Stimulated activated CD8-positive, alpha-beta memory T cell treated with anti-CD3 and anti-CD28 coated beads, Interleukin-15, amount 100 ng/mL, for 24 hours (primary cell): Measurements from ENCODE around the gene PM20D2.

Experiments used
- DNase-seq: peaks from one replicate; pipeline ENCODE4 v3.0.0-alpha.2; 2020; ENCODE audit warnings: low read depth

PM20D2 gene

DNA sequence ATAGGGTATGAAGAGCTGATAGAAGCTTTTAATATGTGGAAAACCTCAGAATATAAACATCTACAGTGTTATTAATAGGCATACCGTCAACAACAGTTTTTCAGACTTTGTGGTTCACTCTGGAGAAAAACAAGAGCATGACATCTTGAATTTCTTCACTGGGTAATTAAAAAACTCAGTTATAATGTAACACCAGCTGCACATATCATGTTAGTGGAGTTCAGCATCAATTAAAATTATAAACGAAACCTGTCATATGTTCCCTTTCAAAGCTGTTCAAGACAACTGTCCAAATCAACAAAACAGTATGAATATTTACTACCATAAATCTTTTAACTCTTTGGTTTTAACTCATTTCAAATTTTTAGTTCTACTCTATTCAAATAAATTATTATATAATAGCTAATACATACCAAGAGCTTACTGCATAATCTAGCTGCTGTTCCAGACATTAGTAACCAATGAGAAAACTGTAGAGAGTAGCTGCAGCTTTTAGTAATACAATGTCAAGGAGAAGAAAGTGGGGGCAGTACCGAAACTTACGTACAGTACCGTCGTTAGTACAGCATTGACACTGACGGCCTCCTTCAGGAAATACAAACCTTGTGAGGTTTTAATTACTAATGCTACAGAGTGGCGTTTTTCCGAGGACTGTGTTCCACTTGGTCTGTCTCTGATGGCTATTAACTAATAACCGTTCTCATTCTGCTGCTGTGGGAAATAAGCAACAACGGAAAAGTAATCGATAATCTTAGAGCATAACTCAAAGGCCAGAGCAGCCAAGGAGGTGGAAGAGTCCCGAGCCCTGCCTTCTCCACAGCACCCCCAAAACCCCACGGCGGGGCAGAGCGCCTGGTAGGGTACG, 532 bp upstream of the PM20D2 start:
- DNase-seq, result no peak

DNA sequence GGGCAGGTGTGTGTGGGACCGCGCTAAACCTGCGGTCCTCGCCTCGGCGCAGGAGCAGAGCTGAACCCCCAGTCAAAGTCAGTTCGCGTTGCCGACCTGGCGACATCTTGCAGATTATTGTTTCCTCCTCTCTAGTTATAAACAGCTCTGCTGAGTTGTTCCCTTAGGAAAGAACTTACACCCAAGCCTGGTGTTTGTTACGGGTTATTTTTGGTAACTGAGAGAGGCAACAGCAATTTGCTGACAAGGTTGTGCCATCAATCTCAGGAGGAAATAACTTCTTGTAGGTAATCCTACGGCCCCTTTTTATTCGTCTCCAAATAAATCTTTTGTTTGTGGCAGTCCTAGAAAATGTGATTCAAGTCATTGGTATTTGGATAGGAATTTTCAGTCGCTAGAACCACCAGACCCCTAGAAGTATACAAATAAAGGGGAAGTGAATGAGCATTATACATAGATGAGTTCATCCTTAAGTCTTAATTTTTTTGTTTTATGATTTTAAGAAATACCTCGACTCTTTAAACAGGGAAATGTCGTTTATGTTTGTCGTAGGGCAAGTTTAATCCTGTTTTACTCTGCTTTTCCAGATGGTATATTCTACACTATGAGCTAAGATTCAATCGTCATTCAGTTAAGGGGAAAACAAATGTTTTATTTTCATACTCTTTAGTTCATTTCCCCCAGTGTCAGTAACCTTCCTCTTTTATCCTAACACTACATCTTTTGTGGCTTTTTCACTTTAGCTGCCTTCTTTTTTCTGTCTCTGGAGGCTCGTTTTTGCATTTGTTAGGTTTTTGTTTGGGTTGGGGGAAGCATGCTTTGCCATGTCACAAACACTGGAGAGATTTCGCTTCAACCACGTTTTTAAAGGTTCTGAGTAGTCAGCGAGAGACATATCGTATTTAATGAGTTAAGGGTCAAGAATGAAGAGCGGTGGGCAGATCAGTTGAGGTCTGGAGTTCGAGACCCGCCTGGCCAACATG, 1.2 kb downstream of the PM20D2 start:
- no peak for DNase-seq

DNA sequence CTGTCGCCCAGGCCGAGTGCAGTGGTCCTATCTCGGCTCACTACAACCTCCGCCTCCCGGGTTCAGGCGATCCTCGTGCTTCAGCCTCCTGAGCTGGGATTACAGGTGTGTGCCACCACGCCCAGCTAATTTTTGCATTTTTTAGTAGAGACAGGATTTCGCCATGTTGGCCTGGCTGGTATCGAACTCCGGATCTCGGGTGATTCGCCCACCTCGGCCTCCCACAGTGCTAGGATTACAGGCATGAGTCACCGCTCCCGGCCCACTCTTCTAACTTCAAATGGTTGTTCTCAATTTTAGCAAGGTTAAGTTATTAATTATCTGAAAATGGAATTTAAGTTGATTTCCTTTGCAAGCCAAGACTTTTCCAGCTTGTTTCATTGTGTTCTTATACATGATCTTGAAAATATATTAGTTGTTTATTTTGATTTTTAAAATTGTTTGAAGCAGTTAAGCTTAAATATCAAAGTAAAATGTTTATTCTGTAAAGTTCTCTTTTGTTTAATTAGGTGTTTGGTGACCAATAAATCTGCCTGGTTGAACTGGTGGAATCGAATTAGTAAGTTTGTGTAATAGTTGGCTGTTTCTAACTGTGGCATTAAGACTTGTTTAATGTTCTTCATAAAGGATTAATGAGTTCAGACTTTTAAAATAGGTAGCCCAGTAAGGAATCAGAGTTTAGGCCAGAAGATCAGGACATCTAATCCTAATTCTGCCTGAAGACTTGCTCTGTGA, 2.3 kb downstream of the PM20D2 start:
- no peak for DNase-seq

DNA sequence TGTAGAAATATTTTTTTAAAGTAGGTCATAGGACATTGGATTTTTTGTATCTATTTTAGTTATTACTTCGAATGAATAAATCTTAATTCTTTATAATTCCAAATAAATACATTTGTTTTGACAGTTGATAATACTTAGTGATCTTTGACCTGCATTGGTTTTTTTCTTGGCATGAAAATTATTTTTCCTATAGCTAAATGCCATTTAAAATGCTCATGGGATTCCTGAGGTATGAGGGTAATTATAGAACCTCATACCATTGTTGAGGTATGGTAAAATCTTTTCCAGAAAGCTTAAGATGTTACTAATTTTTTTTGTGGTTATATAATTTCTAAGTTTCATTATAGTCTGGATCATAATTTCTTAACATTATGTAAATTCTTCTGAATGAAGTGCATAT, 8.3 kb downstream of the PM20D2 start:
- no peak for DNase-seq

DNA sequence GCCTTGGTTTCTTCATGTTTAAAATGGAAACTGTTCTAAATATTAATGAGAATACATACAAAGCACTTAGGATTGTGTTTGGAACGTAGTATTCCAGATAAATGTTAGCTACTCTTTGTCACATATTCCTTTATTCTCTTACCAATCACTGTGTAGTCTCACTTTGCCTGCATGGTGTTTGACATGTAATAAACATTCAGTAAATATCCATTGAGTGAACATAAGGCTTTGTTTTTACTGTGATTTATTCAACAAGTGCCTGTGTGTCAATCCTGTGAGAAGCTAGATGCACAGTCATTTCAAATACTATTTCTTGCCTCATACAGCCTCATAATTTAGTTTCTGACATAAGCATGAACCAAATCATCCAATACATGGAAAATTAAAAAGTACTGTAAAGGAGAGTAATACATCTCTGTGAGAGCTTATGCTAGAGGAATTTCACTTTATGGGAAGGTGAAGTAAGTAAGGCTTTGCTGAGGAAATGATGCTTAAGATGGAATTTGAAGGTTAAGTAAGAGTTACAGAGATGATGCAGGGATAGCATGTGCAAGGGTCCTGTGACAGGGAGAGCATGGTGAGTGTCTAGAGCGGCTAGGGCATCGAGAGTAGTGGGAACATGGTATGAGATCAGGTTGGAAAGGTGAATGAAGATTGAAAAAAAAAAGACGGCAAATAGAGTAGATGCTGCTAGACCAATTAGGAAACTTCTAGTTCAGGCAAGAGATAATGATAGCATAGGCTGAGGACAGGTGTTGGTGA, 14.7 kb downstream of the PM20D2 start:
- DNase-seq, result no peak

DNA sequence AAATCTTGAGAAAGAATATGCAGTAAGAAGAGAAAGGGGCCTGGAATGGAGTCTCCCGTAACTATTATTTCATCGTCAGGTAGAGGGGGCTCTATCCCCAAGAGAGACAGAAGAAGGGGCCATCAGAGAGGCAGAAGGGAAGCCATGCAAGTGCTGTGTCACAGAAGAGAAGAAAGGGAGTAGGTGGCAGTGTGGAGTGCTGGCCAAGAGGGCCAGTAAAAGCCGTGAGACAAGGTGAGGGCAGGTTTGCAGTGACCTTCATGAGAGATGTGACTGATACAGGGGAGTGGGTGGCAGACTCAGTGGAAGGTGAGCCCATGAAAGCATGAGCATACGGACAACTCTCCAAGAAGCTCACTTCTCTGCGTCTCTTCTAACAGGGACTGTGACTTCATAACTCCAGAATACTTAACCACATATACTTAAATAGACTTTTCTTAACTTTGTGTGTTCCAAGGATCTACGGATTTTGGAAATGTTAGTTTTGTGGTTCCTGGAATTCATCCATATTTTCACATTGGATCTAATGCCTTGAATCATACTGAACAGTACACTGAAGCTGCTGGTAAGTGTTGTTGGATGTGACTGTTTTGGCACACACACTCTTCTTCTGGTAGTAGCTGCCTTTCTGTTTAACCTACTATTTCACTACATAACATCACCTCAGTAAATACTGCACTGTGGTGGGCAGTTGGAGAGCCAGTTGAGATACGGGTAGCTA, 15.6 kb downstream of the PM20D2 start:
- no peak for DNase-seq

DNA sequence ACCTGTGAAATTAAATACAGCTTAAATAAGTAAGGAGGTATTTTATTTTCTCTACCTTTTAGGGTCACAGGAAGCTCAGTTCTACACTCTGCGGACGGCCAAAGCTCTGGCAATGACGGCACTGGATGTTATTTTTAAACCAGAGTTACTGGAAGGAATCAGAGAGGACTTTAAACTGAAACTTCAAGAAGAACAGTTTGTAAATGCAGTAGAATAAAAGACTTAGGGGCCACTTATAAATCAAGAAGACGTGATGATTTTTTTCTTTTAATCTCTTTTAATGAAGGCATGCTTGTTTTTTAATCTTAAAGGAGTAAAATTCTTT, 16.2 kb downstream of the PM20D2 start:
- no peak for DNase-seq

DNA sequence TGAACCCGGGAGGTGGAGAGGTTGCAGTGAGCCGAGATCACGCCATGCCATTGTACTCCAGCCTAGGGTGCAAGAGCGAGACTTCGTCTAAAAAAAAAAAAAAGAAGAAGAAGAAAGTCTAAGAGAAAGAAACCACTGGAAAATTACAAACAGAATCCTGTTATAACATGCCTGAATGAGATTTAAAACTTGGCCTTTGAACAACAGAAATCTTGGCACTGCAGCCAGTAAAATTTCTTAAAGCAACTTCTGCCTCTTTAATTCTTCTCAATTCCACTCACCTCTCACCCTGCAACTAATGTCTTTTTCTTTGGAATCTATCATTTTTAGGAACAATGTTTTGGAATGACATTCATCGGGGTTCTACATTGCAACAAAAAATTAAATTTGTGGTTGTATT, 26.3 kb downstream of the PM20D2 start:
- no peak for DNase-seq

DNA sequence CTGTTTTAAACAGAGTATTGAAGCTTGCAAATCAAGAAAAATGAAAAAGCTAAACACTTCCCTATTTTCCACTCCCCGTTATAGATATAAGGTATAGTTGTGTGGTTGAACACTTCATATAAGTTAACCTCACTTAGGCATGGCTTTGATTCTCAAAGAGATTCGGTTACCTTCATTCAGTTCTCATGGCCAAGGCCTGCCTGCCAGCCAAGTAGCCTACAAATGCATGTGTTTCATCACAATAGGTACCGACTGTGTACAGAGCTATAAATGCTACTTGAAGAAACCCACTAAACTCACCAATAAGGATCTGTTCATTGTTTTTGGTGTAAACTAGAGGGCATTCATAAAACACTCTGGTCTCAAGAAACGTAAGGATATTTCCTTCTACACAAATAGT, 27.8 kb downstream of the PM20D2 start:
- DNase-seq, result no peak

DNA sequence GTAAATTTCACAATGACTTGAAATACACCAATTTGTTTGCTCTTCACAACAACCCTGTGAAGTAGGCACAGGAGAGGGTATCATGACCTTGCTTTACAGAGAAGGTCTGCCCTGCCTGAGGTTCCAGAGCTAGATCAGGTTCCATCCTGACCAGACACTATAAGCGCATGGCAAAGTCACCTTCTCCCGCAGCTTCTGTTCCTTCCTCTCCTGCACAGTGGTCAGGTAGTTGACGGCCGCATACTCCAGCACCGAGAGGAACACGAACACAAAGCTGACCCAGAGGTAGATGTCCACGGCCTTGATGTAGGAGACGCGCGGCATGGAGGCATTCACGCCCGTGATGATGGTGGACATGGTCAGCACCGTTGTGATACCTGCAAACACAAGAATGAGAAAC, 34.3 kb downstream of the PM20D2 start:
- no peak for DNase-seq

DNA sequence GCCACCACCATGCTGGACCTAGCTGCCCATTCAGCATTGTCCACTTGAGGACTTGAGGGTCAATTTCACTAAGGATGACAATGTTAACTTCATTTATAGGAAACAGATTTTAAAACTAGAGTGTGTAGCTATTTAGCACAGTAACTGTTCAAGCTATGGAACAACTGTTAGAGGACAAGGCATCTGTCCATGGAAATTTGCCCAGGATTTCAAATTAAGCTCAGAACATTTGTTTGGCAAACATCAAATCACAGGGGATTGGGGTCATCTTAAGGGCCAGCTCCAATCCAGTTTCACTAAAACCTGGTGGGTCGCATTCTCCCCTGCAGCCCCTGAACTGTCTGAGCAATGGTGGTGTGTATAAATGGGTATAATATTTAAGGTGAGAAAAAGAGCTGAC, 35.1 kb downstream of the PM20D2 start:
- DNase-seq, result no peak

DNA sequence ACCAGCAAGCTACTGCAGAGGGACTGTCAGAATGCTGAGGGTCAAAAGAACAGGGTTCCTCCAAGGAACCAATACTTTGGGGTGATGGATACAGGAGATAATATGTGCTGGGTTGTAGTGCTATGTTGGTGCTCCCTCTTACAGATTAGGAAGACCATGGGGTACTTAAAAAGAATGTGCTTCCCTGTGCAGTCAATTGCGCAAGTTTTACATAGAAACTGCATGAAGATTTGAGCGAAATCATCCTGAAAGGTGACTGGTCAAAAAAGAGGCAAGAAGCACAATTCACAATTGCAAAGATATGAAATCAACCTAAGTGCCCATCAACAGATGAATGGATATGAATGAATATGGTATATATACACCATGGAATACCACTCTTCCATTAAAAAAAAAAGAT, 37.4 kb downstream of the PM20D2 start:
- DNase-seq, result no peak

DNA sequence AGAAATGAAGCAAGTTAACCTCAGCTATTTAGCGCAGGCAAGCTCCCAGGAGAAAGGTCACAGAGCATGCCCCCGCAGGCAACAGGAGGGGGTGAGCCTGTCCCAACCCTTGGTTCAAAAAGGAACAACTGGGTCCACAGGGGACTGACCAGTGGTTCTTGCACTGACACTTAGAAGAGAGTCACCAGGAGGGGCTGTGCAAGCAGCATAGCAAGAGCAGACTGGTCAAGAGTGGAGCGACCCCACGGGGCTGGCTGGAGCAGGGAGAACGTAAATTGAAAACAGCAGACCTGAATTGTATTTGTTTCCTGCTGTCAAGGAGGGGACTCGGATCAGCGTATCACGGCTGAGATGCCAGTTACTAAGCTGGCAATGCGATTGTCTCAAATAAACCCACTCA, 38.5 kb downstream of the PM20D2 start:
- DNase-seq, result no peak

DNA sequence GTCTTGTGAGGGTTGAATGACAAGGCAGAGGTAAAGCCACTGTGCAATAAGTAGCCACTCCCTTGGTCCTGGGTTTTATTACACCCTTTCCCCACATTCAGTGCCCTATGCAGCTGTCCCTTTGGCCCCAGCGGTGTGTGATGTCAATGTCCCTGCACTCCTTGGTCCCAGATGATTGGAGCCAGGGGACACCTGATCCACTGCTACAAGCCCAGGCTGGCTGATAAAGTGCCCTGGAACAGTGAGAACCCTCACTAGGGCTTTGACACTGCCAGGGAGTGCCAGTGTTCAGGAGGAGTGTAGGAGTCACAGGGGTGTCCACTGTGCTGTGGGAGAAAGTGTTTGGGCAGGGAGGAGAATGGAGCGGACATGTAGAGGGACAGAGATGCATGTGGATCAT, 40.9 kb downstream of the PM20D2 start:
- no peak for DNase-seq

DNA sequence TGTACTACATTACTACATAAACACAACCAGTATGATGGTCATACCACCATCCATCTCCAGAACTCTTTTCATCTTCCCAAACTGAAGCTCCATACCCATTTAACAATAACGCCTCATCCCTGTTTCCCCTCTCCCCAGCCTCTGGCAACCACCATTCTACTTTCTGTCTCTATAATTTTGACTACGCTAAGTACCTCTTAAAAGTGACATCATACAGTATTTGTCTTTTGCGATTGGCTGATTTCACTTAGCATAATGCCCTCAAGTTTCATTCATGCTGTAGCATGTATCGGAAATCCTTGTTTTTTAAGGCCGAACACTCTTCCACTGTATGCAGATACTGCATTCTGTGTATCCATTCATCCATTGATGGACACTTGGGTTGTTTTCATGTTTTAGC, 41.6 kb downstream of the PM20D2 start:
- DNase-seq, result no peak

DNA sequence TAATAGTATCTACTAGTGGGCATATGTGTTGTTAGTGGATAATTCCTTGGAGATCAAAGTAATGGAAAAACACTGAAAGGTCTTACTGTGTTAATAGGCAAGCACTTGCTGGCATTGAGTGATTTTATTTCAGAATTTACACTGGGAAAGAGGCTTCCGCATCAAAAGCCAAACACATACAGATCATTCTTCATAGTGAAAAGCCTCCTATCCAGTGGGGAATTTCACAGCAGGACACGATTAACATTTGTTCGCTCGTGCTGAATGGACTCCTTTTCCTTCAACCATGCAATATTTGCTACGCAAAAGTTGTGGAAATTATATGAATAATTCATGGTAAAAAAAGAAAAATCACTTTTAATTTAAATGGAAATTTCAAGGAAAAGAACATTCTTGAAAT, 44.9 kb downstream of the PM20D2 start:
- no peak for DNase-seq

DNA sequence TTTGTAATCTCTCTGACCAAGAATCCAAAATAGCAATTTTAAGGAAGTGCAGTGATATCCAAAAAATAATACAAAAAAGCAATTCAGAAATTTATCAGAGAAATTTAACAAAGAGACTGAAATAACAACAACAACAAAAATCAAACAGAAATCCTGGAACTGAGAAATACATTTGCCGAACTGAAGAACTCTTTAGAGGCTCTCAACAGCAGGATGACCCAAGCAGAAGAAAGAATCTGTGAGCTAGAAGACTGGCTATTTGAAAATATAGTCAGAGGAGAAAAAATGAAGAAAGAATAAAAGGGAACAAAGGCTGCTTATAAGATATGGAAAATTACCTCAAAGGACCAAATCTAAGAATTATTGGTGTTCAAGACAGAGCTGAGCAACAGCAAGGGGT, 48.7 kb downstream of the PM20D2 start:
- no peak for DNase-seq

DNA sequence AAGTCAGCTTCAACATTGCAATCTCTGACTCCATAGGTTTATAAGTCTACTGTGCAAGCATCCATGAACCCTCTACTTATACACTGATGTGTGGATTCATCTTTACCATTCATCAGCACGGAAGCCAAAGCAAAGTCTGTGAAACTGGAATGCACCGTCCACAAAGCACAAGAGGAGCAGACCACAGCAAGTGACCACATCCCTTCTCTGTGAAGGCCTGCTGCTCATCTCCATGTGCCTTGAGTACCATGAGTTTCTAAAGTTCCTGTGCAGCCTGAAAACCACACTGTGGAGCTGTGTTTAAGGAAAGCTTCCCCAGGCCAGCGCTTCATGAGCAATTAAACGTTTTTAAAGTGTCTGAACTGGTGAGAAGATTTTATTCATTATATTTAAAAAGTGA, 51.3 kb downstream of the PM20D2 start:
- no peak for DNase-seq

DNA sequence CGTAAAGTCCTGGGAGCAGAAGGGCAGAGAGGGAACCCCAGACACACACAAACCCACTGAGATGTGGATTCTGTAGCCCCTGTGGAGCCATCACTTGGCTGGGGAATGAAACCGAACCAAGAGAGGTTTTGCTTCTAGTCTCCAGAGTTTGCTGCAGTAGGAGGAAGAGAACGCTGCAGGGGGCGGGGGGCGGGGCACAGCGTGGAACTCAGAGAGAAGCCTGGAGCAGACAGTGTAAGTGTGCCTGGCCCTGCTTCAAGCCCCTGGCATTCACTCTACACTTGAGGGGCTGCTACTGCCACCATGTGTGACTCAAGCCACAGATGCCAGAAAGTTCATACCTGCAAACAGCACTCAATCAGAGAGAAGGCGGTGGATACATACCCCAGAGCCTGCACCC, 52.4 kb downstream of the PM20D2 start:
- DNase-seq, result no peak

DNA sequence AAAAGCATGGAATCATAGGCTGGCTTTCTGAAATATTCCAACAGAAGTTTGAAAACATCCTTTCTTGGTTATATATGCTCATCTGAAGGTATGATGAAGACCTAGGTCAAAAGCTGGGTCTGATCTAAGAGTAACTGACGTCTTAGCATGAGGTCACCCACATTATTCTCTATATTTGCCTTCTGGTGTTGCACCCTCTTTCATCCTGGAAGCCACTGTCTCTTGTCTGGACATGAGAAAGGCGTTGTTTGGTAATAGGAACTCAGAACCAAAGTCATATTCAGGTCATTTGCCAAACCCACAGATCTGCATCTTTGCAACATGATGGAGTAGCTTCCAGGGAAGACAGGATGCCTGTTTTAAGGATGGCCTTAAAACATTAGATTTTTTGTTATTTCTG, 53.7 kb downstream of the PM20D2 start:
- no peak for DNase-seq

DNA sequence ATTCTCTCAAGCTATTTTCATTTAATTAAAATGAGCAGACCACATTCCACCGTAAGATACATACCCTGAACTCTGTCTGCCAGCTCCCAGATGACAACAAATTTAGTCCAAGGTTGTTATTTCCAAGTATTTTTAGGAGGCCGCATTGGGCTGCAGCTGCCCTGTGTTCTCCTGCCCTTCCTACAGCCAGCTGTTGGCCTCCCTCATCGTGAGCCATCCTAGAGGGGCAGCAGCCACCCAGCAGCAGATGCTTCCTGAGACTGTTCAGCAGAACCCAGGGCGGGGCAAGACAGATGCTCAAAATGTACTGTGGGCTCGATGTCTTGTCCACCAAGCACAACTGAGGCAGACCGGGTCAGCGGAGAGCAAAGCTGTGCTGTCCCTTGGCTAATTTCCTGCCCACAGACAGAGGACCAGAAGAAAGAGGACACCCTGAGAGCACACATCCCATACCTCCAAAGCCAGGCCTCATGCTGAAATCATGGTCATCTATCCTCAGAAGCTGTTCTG, 54.9 kb downstream of the PM20D2 start:
- no peak for DNase-seq
